Epidermal melanocyte (primary cell): ENCODE data around the gene NOVA2.

Experiments
- DNase-seq: peaks from one replicate; pipeline ENCODE4 v3.0.0; 2011; ENCODE audit warnings: low spot score; ENCODE audit not compliant: insufficient read length

The NOVA2 gene

GRCh38 chr19:45962021-45962420 is 11.6 kb downstream of the NOVA2 start:
- no peak for DNase-seq

GRCh38 chr19:45960595-45961235 is 12.9 kb downstream of the NOVA2 start:
- no peak for DNase-seq

DNA sequence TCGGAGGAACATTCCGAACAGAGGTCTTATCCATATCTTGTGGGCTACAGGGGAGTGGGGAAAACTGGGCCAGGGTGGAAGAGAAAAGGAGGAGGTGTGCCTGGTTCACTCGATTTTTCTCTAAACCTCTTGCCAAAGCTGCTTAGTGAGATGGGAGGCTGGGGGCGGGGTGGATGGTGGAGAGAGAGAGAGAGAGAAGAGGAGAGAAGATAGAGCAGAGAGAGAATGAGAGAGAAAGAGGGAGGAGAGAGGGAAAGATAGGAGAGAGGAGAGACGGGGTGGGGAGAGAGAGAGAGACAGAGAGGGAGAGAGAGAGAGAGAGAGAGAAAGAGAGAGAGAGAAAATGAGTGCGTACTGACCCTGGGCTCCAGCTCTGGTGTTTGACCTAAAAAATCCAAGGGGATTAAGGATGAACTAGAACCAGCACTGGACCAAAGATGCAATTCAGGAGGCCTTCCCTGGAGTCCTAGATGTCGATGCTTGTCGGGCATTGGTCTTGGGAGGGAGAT is 14.1 kb downstream of the NOVA2 start:
- DNase-seq = no peak

DNA sequence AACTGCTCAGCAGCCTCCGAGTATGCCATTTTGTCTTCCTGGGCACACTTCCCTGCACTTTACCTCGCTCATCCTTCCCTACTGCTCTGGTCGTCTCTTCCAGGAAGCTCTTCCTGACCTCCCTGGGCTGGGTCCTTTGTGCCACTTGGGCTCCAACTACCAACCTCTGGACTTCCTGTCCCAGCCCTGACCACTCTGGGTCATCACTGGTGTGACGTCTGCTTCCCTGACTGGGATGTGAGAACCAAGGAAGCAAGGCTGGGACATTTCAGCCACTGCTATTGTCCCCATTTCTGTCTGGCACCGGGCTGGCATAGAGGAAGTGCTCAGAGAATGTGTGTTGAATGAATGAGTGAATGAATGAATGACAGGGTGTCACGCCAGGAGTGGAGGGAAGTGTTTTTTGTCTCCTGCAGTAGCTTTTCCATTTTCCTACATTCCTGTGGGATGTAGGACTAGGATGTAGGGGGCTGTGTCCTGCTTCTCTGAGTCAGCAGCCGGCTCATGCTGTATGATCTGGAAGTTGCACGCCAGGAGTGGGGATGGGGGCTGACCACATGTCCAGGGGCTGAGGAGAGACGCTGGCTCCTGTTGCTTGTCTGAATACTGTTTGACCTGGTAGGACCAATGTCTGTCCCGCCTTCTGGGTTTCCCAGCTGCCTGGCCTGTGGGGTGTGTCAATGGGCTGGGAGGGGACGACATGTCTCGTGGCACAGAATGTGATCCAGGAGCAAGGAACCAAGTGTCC is 14.7 kb downstream of the NOVA2 start:
- DNase-seq = no peak

DNA sequence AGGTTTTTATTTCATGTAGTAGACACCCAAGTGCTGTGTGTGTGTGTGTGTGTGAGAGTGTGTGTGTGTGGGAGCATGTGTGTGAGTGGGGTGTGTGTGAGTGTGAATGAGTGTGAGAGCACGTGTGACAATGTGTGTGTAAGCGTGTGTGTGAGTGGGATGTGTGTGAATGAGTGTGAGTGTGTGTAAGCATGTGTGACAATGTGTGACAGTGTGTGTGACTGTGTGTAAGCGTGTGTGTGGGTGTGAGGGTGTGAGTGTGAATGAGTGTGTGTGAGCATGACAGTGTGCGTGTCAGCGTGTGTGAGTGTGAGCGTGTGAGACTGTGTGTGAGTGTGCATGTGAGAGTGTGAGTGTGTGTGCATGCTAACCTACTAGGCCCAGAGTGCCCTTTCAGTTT is 15.3 kb downstream of the NOVA2 start:
- DNase-seq = no peak

GRCh38 chr19:45955905-45956608 is 17.6 kb downstream of the NOVA2 start:
- no peak for DNase-seq

DNA sequence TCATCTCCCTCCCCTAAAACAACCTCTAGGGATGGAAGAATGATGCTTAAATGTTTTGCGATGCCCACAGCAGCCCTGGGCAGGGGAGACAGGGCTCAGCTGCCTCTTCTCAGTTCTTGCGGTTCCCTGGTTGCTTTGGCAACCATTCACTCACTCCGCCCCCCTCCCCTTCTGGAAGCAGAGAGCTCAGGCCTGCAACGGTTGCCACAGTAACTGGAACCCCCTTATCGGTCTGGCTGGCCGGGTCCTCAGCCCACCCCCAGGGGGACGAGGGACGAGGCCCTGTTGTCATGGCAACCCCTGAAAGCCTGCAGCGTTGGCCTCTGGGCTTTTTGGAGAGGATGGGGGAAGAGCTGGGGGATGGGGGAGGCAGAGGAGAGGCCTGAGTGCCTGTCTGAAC is 19.5 kb downstream of the NOVA2 start:
- DNase-seq = no peak

- no peak for DNase-seq
Observed at GRCh38 chr19:45953676-45954075, 20.0 kb downstream of the NOVA2 start.

DNA sequence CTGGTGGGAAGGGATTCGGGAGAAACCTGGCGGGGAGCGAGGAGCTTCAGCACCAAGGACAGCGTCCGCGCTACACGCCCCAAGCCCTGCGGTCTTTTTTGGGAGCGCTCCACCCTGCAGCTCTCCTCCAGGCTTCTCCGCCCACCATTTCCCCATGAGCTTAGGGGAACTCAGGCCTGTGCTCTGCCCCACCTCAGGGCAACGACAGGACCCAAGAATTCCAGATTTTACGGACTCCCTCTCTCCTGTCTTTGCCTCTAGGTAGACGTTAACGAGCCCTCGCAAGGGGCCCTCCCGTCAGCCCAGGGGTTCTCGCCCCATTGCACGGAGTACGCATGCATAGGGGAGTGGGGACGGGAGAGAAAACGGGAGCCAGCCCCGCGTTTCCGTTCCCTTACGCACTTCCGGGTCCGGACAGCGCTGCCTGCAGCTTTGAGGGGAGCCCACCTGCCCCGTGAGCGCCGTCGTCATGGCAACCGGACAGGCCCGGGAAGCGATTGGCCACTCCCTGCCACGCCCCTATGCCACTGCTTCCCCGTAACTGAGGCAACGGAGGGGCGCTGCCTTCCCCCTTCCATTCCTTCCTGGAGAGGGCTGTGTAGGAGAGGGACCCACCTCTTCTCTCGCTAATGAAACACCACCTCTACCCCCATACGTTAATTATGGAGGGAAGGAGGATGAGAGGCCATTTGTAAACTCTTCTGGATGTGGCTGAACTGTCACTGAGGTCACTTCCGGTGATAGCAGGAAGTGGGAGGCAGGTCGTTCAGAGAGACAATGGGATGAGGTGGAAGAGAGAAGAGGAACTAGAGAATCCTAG is 20.8 kb downstream of the NOVA2 start:
- DNase-seq = peak; percentile 55

GRCh38 chr19:45952341-45952685 is 21.4 kb downstream of the NOVA2 start:
- no peak for DNase-seq

- DNase-seq = no peak
Observed at GRCh38 chr19:45947926-45948325, 25.7 kb downstream of the NOVA2 start.

- DNase-seq = no peak
Observed at GRCh38 chr19:45940515-45940805, 33.2 kb downstream of the NOVA2 start.

- DNase-seq = no peak
Observed at GRCh38 chr19:45939792-45940514, 33.7 kb downstream of the NOVA2 start.

DNA sequence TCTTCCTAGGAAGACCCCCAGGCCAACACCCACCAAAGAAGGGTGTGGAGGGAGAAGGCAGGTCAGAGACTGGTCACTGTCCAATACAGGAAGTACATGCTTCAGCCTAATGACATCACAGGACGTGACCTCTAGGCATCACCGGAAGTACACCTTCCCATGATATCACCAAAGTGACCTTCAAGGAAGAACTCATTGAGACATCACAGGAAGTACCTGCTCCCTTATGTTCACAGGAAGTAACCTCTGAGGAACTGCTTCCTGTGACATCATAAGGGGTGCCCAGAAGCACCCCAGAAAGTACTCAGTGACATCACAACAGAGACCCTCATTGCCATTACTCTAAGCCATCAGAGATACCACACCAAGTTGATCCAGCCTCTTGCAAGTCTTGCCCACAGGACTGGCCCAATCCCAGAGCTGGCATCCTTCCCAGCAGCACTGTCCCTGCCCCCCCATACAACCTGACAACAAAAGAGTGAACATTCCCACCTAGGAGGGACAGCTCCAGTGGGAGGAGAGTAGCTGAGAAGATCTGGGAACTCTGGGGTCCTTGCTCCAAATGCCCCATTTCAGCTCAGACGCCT is 34.8 kb downstream of the NOVA2 start:
- DNase-seq = no peak

GRCh38 chr19:45935267-45935666 is 38.4 kb downstream of the NOVA2 start:
- no peak for DNase-seq

- no peak for DNase-seq
Observed at GRCh38 chr19:45934551-45935230, 39.0 kb downstream of the NOVA2 start.

GRCh38 chr19:45933759-45934158 is 39.9 kb downstream of the NOVA2 start:
- DNase-seq = no peak

GRCh38 chr19:45931055-45931454 is 42.6 kb downstream of the NOVA2 start:
- no peak for DNase-seq

GRCh38 chr19:45929247-45929646 is 44.4 kb downstream of the NOVA2 start:
- DNase-seq = no peak

GRCh38 chr19:45927565-45928261 is 46.0 kb downstream of the NOVA2 start:
- peak; percentile 99 for DNase-seq
